H1 (cell line): ENCODE data around the gene UBA6. TPM values are rescaled to one million over a fixed set of nuclear protein-coding genes. Genes with fewer than 3 reads are reported as not detected.

Source experiments
- CBX8 ChIP-seq: fragments of 300-800, 300-1000 bp; sonication (generic); IDR thresholded peaks from 2 replicates; pipeline ENCODE4 v1.7.1; 2016; ENCODE audit warnings: low read depth, low read length, borderline replicate concordance
- NANOG ChIP-seq: IDR thresholded peaks from 2 replicates; pipeline ENCODE4 v1.6.1; 2011; ENCODE audit warnings: low read length, low read depth, mild to moderate bottlenecking, inconsistent platforms; ENCODE audit not compliant: insufficient read depth, poor library complexity, severe bottlenecking
- POLR2AphosphoS5 ChIP-seq: IDR thresholded peaks from 2 replicates; pipeline ENCODE4 v1.6.1; 2011; ENCODE audit warnings: low read depth, low read length
- polyA plus RNA-seq, 7 experiments: library from polyadenylated mRNA; depleted of rRNA in 3 of 7; stranded (reverse) in 5 of 7; unstranded in 2 of 7; fragments of >200 nt in 5 of 7; fragments of 200-250 nt in 2 of 7; gene quantifications; 1 replicate in 5 of 7; 2 replicates in 1 of 7; 4 replicates in 1 of 7; pipeline versions ENCODE4 v1.2.1 to v1.2.3, GENCODE V29; 2011 to 2013; ENCODE audit warnings: missing spikeins in 2 of 7, mixed read lengths in 2 of 7
- total RNA-seq: library from RNA; stranded (reverse); fragmentation: NEBNext Ultra II Directional; extraction: Animal tissue kit (Norgen Biotek cat#: 25700); gene quantifications from 2 replicates; pipeline ENCODE4 v1.2.1, GENCODE V29; 2021

The UBA6 gene
- total and polyA plus RNA-seq, 2 of the 8 experiments (the other 6 are each of a cell fraction or from before 2014, with no cell fraction given) = 17.4 to 74.3 TPM

GRCh38 chr4:67658302-67658701 lies 42.7 kb downstream of the UBA6 start (continued):
- TF ChIP-seq NANOG (no peak), POLR2AphosphoS5 (no peak), CBX8 (no peak)
